Ishikawa (cell line): ENCODE data around the gene GRIK2.

Source experiments
- CEBPB ChIP-seq: IDR thresholded peaks from 2 replicates; pipeline ENCODE4 v1.6.1; 2012
- CREB1 ChIP-seq: IDR thresholded peaks from 2 replicates; pipeline ENCODE4 v1.6.1; 2012; ENCODE audit warnings: low read depth
- EP300 ChIP-seq: IDR thresholded peaks from 2 replicates; pipeline ENCODE4 v1.6.1; 2012; ENCODE audit warnings: borderline replicate concordance
- FOXM1 ChIP-seq: IDR thresholded peaks from 2 replicates; pipeline ENCODE4 v1.6.1; 2012; ENCODE audit warnings: low read depth, borderline replicate concordance
- MAX ChIP-seq: IDR thresholded peaks from 2 replicates; pipeline ENCODE4 v1.6.1; 2012
- RAD21 ChIP-seq: IDR thresholded peaks from 2 replicates; pipeline ENCODE4 v1.6.1; 2012; ENCODE audit warnings: low read depth
- REST ChIP-seq: IDR thresholded peaks from 2 replicates; pipeline ENCODE4 v1.6.1; 2012; ENCODE audit warnings: low read depth, mild to moderate bottlenecking
- TAF1 ChIP-seq: IDR thresholded peaks from 2 replicates; pipeline ENCODE4 v1.6.1; 2012; ENCODE audit warnings: low read depth, mild to moderate bottlenecking
- TCF12 ChIP-seq: IDR thresholded peaks from 2 replicates; pipeline ENCODE4 v1.6.1; 2012; ENCODE audit warnings: low read depth
- TEAD4 ChIP-seq: IDR thresholded peaks from 2 replicates; pipeline ENCODE4 v1.6.1; 2012
- USF1 ChIP-seq: IDR thresholded peaks from 2 replicates; pipeline ENCODE4 v1.6.1; 2012
- YY1 ChIP-seq: IDR thresholded peaks from 2 replicates; pipeline ENCODE4 v1.6.1; 2012; ENCODE audit warnings: low read depth
- ZBTB7A ChIP-seq: IDR thresholded peaks from 2 replicates; pipeline ENCODE4 v1.6.1; 2012; ENCODE audit warnings: low read depth

- no peak for TF ChIP-seq MAX
- no peak for TF ChIP-seq USF1
- no peak for TF ChIP-seq RAD21
- no peak for TF ChIP-seq CREB1
- no peak for TF ChIP-seq FOXM1
- TF ChIP-seq REST = no peak
- TF ChIP-seq TEAD4 = no peak
- no peak for TF ChIP-seq YY1
- TF ChIP-seq ZBTB7A = no peak
- TF ChIP-seq EP300 = no peak
- TF ChIP-seq TAF1 = no peak
- TF ChIP-seq TCF12 = no peak
- no peak for TF ChIP-seq CEBPB
Observed at GRCh38 chr6:101607111-101607690, 213.7 kb downstream of the GRIK2 start.
